Astrocyte of the cerebellum (primary cell): Measurements from ENCODE around the gene PLEKHM3.

Experiments
- DNase-seq: peaks from one replicate; pipeline ENCODE4 v3.0.0-alpha.2; 2011; ENCODE audit warnings: low read depth
- H3K4me3 ChIP-seq: 2 replicates; pipeline ENCODE4 v1.5.1; 2011; ENCODE audit warnings: mild to moderate bottlenecking, low read depth, low read length, moderate library complexity
- in situ Hi-C: cut with HindIII; loops from 2 replicates; pipeline ENCODE4 v1.10.0; 2017; ENCODE audit warnings: low sequenced_read_pairs
- TF ChIP-seq, protein P1 (sequence below): IDR thresholded peaks from 2 replicates; pipeline ENCODE4 v1.5.1; 2012; ENCODE audit warnings: low read length, low read depth, moderate library complexity, mild to moderate bottlenecking; ENCODE audit errors: missing control alignments

Gene PLEKHM3

DNA sequence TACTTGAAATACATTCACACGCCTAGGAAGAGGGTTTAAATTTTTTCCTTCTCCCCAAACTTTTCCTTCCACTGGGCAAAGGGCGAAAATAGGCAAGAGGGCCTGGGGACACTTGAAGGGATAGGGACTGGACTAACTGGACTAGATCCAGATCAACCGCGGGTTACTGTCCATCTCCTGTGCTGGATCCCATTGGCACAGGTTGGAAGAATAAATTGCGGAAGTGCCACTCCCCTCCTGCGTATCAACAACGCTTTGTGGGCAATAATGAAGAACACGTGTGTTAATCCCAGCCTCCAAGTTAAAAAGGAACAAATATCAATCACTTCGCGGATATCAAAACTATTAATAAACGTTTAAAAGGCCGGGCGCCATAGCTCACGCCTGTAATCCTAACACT, 253.9 kb downstream of the PLEKHM3 start:
- in situ Hi-C loops = no loop called here
- no peak for DNase-seq
- TF ChIP-seq, protein P1, sequence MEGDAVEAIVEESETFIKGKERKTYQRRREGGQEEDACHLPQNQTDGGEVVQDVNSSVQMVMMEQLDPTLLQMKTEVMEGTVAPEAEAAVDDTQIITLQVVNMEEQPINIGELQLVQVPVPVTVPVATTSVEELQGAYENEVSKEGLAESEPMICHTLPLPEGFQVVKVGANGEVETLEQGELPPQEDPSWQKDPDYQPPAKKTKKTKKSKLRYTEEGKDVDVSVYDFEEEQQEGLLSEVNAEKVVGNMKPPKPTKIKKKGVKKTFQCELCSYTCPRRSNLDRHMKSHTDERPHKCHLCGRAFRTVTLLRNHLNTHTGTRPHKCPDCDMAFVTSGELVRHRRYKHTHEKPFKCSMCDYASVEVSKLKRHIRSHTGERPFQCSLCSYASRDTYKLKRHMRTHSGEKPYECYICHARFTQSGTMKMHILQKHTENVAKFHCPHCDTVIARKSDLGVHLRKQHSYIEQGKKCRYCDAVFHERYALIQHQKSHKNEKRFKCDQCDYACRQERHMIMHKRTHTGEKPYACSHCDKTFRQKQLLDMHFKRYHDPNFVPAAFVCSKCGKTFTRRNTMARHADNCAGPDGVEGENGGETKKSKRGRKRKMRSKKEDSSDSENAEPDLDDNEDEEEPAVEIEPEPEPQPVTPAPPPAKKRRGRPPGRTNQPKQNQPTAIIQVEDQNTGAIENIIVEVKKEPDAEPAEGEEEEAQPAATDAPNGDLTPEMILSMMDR = no peak
- no peak overlapping the region for H3K4me3 ChIP-seq
